Activated CD4-positive, alpha-beta T cell treated with anti-CD3 and anti-CD28 coated beads for 36 hours (primary cell): ENCODE measurements around the gene PSG7. TPM values are rescaled to one million over a fixed set of nuclear protein-coding genes. Genes with fewer than 3 reads are reported as not detected.
"Not testable (repeated sequence)": the region's sequence is repeated elsewhere in the genome, so short reads cannot be mapped to it uniquely, and the experiment has no call there.

Experiments used
- ATAC-seq: fragments of 200-7000 bp; cut with Tn5 transposase; one replicate; pipeline ENCODE4 v1.10.0; 2021; ENCODE audit warnings: mild to moderate bottlenecking, moderate library complexity
- CTCF ChIA-PET: fragments of 350-600 bp; sonication (Branson Sonifier 250); formaldehyde crosslinking; loops from one replicate; lab custom pipeline; 2021; ENCODE audit warnings: antibody characterized with exemption; lab: Charles Lee
- POLR2A ChIA-PET: fragments of 350-600 bp; sonication (Branson Sonifier 250); formaldehyde crosslinking; loops from one replicate; lab custom pipeline; 2021; ENCODE audit warnings: antibody characterized with exemption, inconsistent platforms; lab: Charles Lee
- DNase-seq: peaks from one replicate; pipeline ENCODE4 v3.0.0-alpha.2; 2020
- H3K27ac Mint-ChIP-seq: one replicate; pipeline ENCODE4 v1.8.0; 2021; ENCODE audit warnings: mixed read lengths
- H3K27me3 Mint-ChIP-seq: one replicate; pipeline ENCODE4 v1.8.0; 2021; ENCODE audit warnings: mixed read lengths
- H3K36me3 Mint-ChIP-seq: one replicate; pipeline ENCODE4 v1.8.0; 2021; ENCODE audit warnings: low read depth, mixed read lengths
- H3K4me1 Mint-ChIP-seq: one replicate; pipeline ENCODE4 v1.8.0; 2021; ENCODE audit warnings: mixed read lengths
- H3K4me3 Mint-ChIP-seq: one replicate; pipeline ENCODE4 v1.8.0; 2021; ENCODE audit warnings: mild to moderate bottlenecking, moderate library complexity, mixed read lengths
- H3K9me3 Mint-ChIP-seq: one replicate; pipeline ENCODE4 v1.8.0; 2021; ENCODE audit warnings: low read depth, mixed read lengths
- intact Hi-C, 2 experiments: fragments of 100-400 bp; cut with DNase I in 1 of 2; cut with micrococcal nuclease in 1 of 2; formaldehyde crosslinking; loops; one replicate each; pipeline versions ENCODE4 v1.14.2 to v1.15.1; 2022 to 2024; cut with DNase I, micrococcal nuclease
- total RNA-seq, 2 experiments: library from RNA; stranded (reverse); gene quantifications; one replicate each; pipeline ENCODE4 v1.2.3, GENCODE V29; 2021

Gene PSG7
- total RNA-seq, 2 experiments from 2014 or later, result not detected

- H3K4me3 Mint-ChIP-seq, H3K27ac Mint-ChIP-seq, H3K36me3 Mint-ChIP-seq, DNase-seq, CTCF ChIA-PET, ATAC-seq, POLR2A ChIA-PET, H3K4me1 Mint-ChIP-seq, H3K9me3 Mint-ChIP-seq: not testable (repeated sequence)
- peaks cover 35% of the 10 kb centered on the region for H3K27me3 Mint-ChIP-seq
- intact Hi-C loops, result loop anchor here in 1 of 2 experiments (10.0 kb wide), 1 partner anchor 197 kb away; no protein-coding TSS in a partner anchor
These were observed 55.0 kb downstream of the PSG7 start for GRCh38 chr19:42882010-42882409.

DNA sequence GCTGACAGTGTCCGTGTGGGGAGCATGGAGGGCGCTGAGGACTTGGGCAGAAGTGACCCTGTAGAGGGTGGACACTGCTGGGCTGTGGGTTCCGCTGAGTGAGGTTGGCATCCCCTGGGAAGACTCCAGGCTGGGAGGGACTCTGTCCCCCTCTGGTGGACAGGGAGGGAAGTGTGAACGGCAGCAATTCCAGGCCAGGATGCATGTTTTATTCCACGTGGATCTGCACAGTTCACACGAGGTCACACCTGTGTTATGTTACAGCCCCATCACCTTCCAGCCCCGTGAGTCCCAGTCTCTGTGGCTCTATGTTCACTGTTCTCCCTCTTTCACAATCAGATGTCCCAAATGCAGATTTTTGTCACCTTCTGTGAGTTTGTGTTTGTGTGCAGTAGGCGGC is 55.7 kb downstream of the PSG7 start:
- H3K4me3 Mint-ChIP-seq, CTCF ChIA-PET, H3K27ac Mint-ChIP-seq, ATAC-seq, H3K9me3 Mint-ChIP-seq, POLR2A ChIA-PET, DNase-seq, H3K4me1 Mint-ChIP-seq, H3K36me3 Mint-ChIP-seq: not testable (repeated sequence)
- H3K27me3 Mint-ChIP-seq, result peaks cover 34% of the 10 kb centered on the region
- intact Hi-C loops, result loop anchor here in 1 of 2 experiments (10.0 kb wide), 1 partner anchor 196 kb away; no protein-coding TSS in a partner anchor

- H3K4me3 Mint-ChIP-seq, H3K36me3 Mint-ChIP-seq, H3K9me3 Mint-ChIP-seq, DNase-seq, POLR2A ChIA-PET, H3K27ac Mint-ChIP-seq, H3K4me1 Mint-ChIP-seq, ATAC-seq: not testable (repeated sequence)
- CTCF ChIA-PET, result interaction anchor here (0.6 kb wide), 1 partner anchor 629 kb away, joined by 3 read pairs; no protein-coding TSS in a partner anchor
- intact Hi-C loops, result loop anchor here in 1 of 2 experiments (10.0 kb wide), 1 partner anchor 196 kb away; no protein-coding TSS in a partner anchor
- H3K27me3 Mint-ChIP-seq, result peaks cover 27% of the 10 kb centered on the region
These were observed 56.4 kb downstream of the PSG7 start for GRCh38 chr19:42880621-42881020.

GRCh38 chr19:42879613-42880012 is 57.4 kb downstream of the PSG7 start, which contains the start of gene PSG1:
Gene PSG1, minus strand, starts transcription at chr19:42879713. Its CDS starts 132 bp downstream, at chr19:42879581.
- CTCF ChIA-PET, result interaction anchor here (1.0 kb wide), 1 partner anchor 187 kb away, joined by 3 read pairs; no protein-coding TSS in a partner anchor
- ATAC-seq (no peak), DNase-seq (no peak)
- POLR2A ChIA-PET, result no interaction called here
- no peaks in the 10 kb centered on the region for H3K4me1 Mint-ChIP-seq
- peaks cover 21% of the 10 kb centered on the region for H3K27me3 Mint-ChIP-seq
- intact Hi-C loops, result loop anchor here in 1 of 2 experiments (10.0 kb wide), 1 partner anchor 195 kb away; no protein-coding TSS in a partner anchor
- H3K27ac Mint-ChIP-seq, result no peak within 1 kb of the TSS
- H3K36me3 Mint-ChIP-seq, result no peaks in the 10 kb centered on the region
- no peaks in the 10 kb centered on the region for H3K9me3 Mint-ChIP-seq
- no peak within 1 kb of the TSS for H3K4me3 Mint-ChIP-seq

DNA sequence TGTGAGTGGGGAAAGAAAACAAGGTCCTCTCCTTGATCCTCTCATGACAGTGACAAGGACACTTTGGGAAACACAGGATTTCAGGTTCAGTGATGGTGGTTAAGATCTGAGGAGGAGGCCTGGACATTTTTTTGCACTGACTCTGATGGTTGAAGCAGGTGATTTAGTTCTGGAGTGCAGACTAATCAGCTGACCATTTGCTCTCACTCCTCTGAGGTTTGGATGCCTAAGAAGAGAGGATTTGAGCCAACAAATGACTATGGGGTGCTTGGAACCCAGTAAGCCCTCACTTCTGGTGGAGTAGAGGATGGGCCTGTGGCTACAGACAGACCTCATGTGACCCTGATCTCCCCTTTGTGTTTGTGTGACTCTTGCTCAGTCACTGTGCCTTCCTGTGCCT is 60.4 kb downstream of the PSG7 start:
- H3K4me3 Mint-ChIP-seq, H3K4me1 Mint-ChIP-seq, H3K27ac Mint-ChIP-seq, H3K27me3 Mint-ChIP-seq, H3K9me3 Mint-ChIP-seq, CTCF ChIA-PET, DNase-seq, ATAC-seq, POLR2A ChIA-PET, intact Hi-C loops, H3K36me3 Mint-ChIP-seq: not testable (repeated sequence)

- H3K9me3 Mint-ChIP-seq, ATAC-seq, DNase-seq, CTCF ChIA-PET, H3K4me1 Mint-ChIP-seq, H3K4me3 Mint-ChIP-seq, intact Hi-C loops, POLR2A ChIA-PET, H3K27ac Mint-ChIP-seq, H3K36me3 Mint-ChIP-seq, H3K27me3 Mint-ChIP-seq: not testable (repeated sequence)
These were observed 61.1 kb downstream of the PSG7 start for GRCh38 chr19:42875881-42876280.

DNA sequence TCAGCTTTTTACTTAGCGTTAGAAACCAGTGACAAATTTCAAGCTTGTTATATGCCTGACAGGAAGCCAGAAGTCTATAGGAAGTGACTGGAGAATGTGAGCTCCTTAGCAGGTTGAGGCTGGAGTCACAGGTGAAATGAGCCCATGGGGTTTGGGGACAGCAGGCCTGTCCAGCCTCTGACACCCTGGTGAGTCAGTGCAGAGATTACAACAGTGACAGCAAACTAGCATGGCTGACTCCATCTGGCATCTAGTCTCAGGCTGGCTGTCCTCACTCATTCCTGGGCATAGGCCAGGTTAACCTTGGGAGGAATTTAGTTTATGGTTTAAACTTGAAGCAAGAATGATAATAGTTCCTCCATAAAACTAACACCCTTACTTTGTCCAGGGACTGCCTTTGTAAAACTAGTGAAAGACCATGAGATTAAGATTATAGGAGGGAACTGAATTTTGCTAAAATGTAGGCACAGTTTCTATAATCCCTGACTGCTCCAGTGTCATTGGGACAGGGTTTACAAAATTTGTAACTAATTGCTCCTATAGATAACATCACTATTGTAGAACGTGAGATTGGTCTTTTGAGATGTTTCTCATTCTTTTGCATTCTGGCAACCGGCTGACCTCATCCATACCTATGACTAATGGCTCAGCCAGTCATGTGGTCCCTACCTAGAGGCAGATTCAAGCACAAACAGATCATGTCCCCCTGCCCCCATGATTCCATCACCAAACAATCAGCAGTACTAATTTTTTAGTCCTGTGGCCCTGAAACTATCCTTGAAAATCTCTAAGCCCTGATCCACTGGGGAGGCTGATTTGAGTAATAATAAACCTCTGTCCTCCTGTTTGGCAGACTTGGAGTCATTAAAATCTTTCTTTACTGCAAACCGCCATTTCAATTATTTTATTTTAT is 61.9 kb downstream of the PSG7 start:
- H3K27me3 Mint-ChIP-seq, DNase-seq, H3K4me3 Mint-ChIP-seq, POLR2A ChIA-PET, H3K36me3 Mint-ChIP-seq, H3K27ac Mint-ChIP-seq, CTCF ChIA-PET, H3K9me3 Mint-ChIP-seq, intact Hi-C loops, H3K4me1 Mint-ChIP-seq, ATAC-seq: not testable (repeated sequence)

GRCh38 chr19:42874136-42874535 is 62.9 kb downstream of the PSG7 start:
- H3K4me1 Mint-ChIP-seq, intact Hi-C loops, ATAC-seq, POLR2A ChIA-PET, H3K4me3 Mint-ChIP-seq, H3K27me3 Mint-ChIP-seq, H3K27ac Mint-ChIP-seq, H3K9me3 Mint-ChIP-seq, H3K36me3 Mint-ChIP-seq, DNase-seq: not testable (repeated sequence)
- CTCF ChIA-PET, result interaction anchor here (0.8 kb wide), 1 partner anchor 1850 kb away, joined by 3 read pairs; no protein-coding TSS in a partner anchor

Other genes with a start within 250 kb of the PSG7 start
- gene PSG3, start 196.7 kb downstream of the PSG7 start, total RNA-seq, result not detected
- gene PSG8, start 171.5 kb downstream of the PSG7 start, total RNA-seq, result not detected
- not detected for gene PSG1, start 57.5 kb downstream of the PSG7 start, total RNA-seq
- not detected for gene PSG6, start 19.3 kb downstream of the PSG7 start, total RNA-seq
- gene PSG11, start 89.3 kb upstream of the PSG7 start, total RNA-seq, result not detected
- gene PSG2, start 145.5 kb upstream of the PSG7 start, total RNA-seq, result not detected
- gene PSG5, start 249.3 kb upstream of the PSG7 start, total RNA-seq, result not detected